Mesenchymal stem cell (in vitro differentiated cells and primary cell): ENCODE measurements around the gene UPK3A.

Experiments used
- DNase-seq: peaks from one replicate; pipeline ENCODE4 v3.0.0-alpha.2; 2013
- H2AFZ ChIP-seq: one replicate; pipeline ENCODE4 v1.6.1; 2013; ENCODE audit warnings: low read depth, mild to moderate bottlenecking, control low read depth, inconsistent platforms, low read length, moderate library complexity
- H2AK5ac ChIP-seq: 2 replicates; pipeline ENCODE4 v1.6.1; 2013; ENCODE audit warnings: low read length, moderate library complexity, mild to moderate bottlenecking, inconsistent platforms; ENCODE audit not compliant: severe bottlenecking
- H2BK120ac ChIP-seq: one replicate; pipeline ENCODE4 v1.6.1; 2013; ENCODE audit warnings: low read depth, mild to moderate bottlenecking, inconsistent platforms, low read length, moderate library complexity
- H2BK12ac ChIP-seq, 2 experiments: one replicate each; pipeline ENCODE4 v1.6.1; 2013; ENCODE audit warnings: inconsistent platforms in 2 of 2, low read length in 2 of 2, mild to moderate bottlenecking in 2 of 2, moderate library complexity in 2 of 2, control low read depth in 1 of 2
- H2BK15ac ChIP-seq: one replicate; pipeline ENCODE4 v1.6.1; 2013; ENCODE audit warnings: mild to moderate bottlenecking, low read depth, inconsistent platforms; ENCODE audit not compliant: poor library complexity, severe bottlenecking
- H2BK5ac ChIP-seq: 2 replicates; pipeline ENCODE4 v1.6.1; 2013; ENCODE audit warnings: low read depth, mild to moderate bottlenecking, low read length, control low read depth, inconsistent platforms; ENCODE audit not compliant: poor library complexity, severe bottlenecking
- H3K14ac ChIP-seq, 2 experiments: one replicate each; pipeline ENCODE4 v1.6.1; 2013; ENCODE audit warnings: inconsistent platforms in 2 of 2, low read length in 2 of 2, control low read depth in 1 of 2, mild to moderate bottlenecking in 1 of 2, moderate library complexity in 1 of 2
- H3K18ac ChIP-seq, 2 experiments: one replicate each; pipeline ENCODE4 v1.6.1; 2013; ENCODE audit warnings: inconsistent platforms in 2 of 2, low read length in 2 of 2, control low read depth in 1 of 2, low read depth in 1 of 2, mild to moderate bottlenecking in 1 of 2
- H3K23ac ChIP-seq, 2 experiments: one replicate each; pipeline ENCODE4 v1.6.1; 2013; ENCODE audit warnings: inconsistent platforms in 2 of 2, low read length in 2 of 2, mild to moderate bottlenecking in 2 of 2, moderate library complexity in 2 of 2, control low read depth in 1 of 2
- H3K27ac ChIP-seq: 2 replicates; pipeline ENCODE4 v1.5.1; 2013; ENCODE audit warnings: mild to moderate bottlenecking, moderate library complexity, low read length, control low read depth, inconsistent platforms; ENCODE audit not compliant: poor library complexity, severe bottlenecking
- H3K27me3 ChIP-seq, 2 experiments: 2 replicates each; pipeline versions ENCODE4 v1.6.1 to v1.7.0; 2013; ENCODE audit warnings: low read length in 2 of 2, mild to moderate bottlenecking in 2 of 2, moderate library complexity in 2 of 2, control low read depth in 1 of 2, inconsistent platforms in 1 of 2; ENCODE audit not compliant: control insufficient read depth in 1 of 2, insufficient read depth in 1 of 2
- H3K36me3 ChIP-seq, 2 experiments: 2 replicates each; pipeline versions ENCODE4 v1.6.1 to v1.7.0; 2013; ENCODE audit warnings: low read length in 2 of 2, control low read depth in 1 of 2, inconsistent platforms in 1 of 2, low read depth in 1 of 2, mild to moderate bottlenecking in 1 of 2; ENCODE audit not compliant: insufficient read depth in 2 of 2, control insufficient read depth in 1 of 2
- H3K4ac ChIP-seq, 2 experiments: one replicate each; pipeline ENCODE4 v1.6.1; 2013; ENCODE audit warnings: inconsistent platforms in 2 of 2, low read length in 2 of 2, mild to moderate bottlenecking in 2 of 2, moderate library complexity in 2 of 2, control low read depth in 1 of 2, low read depth in 1 of 2
- H3K4me1 ChIP-seq: 2 replicates; pipeline ENCODE4 v1.6.1; 2013; ENCODE audit warnings: low read depth, low read length, control low read depth; ENCODE audit not compliant: control insufficient read depth, insufficient read depth
- H3K4me2 ChIP-seq: 2 replicates; pipeline ENCODE4 v1.6.1; 2013; ENCODE audit warnings: low read length, mild to moderate bottlenecking, inconsistent platforms; ENCODE audit not compliant: poor library complexity, severe bottlenecking
- H3K4me3 ChIP-seq, 2 experiments: 2 replicates each; pipeline versions ENCODE4 v1.5.1 to v1.7.0; 2013; ENCODE audit warnings: low read length in 2 of 2, mild to moderate bottlenecking in 2 of 2, control low read depth in 1 of 2, low read depth in 1 of 2; ENCODE audit not compliant: insufficient read depth in 1 of 2
- H3K79me1 ChIP-seq: replicated peaks from 2 replicates; pipeline ENCODE4 v1.6.1; 2013; ENCODE audit warnings: mild to moderate bottlenecking, control low read depth, low read length, inconsistent platforms; ENCODE audit not compliant: poor library complexity, severe bottlenecking
- H3K9ac ChIP-seq: 2 replicates; pipeline ENCODE4 v1.7.0; 2013; ENCODE audit warnings: mild to moderate bottlenecking, low read length, moderate library complexity
- H3K9me3 ChIP-seq: 2 replicates; pipeline ENCODE4 v1.7.0; 2013; ENCODE audit warnings: mild to moderate bottlenecking, low read length; ENCODE audit not compliant: control insufficient read depth
- H4K8ac ChIP-seq: one replicate; pipeline ENCODE4 v1.6.1; 2013; ENCODE audit warnings: inconsistent platforms, mild to moderate bottlenecking, low read length, moderate library complexity
- H4K91ac ChIP-seq: one replicate; pipeline ENCODE4 v1.6.1; 2013; ENCODE audit warnings: mild to moderate bottlenecking, low read length, inconsistent platforms
- WGBS: methylation state at CpG from one replicate; pipeline ENCODE4 v1.1.7; 2013; ENCODE audit warnings: mixed read lengths; 5-methylcytosine and 5-hydroxymethylcytosine counted together

The UPK3A gene

GRCh38 chr22:45321827-45322226 lies 37.1 kb downstream of the UPK3A start:
- no peak overlapping the region for H2BK15ac ChIP-seq
- peaks cover 36% of the 10 kb centered on the region for H3K79me1 ChIP-seq
- no peak overlapping the region for H3K23ac ChIP-seq
- no peak overlapping the region for H3K9ac ChIP-seq
- no peak overlapping the region for H3K4ac ChIP-seq
- no peak overlapping the region for H3K18ac ChIP-seq
- H2AFZ ChIP-seq, result no peak overlapping the region
- H4K91ac ChIP-seq, result no peak overlapping the region
- H3K14ac ChIP-seq, result no peak overlapping the region
- WGBS, result 89% methylated on average over 11 of the region's 12 CpGs
- no peak overlapping the region for H3K4me2 ChIP-seq
- no peak for DNase-seq
- no peak overlapping the region for H2BK5ac ChIP-seq
- no peak overlapping the region for H4K8ac ChIP-seq
- H2AK5ac ChIP-seq, result no peak overlapping the region
- H3K36me3 ChIP-seq, result peaks cover 27 to 33% of the 10 kb centered on the region in 2 experiments
- no peaks in the 10 kb centered on the region for H3K9me3 ChIP-seq
- H3K4me1 ChIP-seq, result peaks cover 11% of the 10 kb centered on the region
- no peak overlapping the region for H3K4me3 ChIP-seq
- no peak overlapping the region for H3K27ac ChIP-seq
- H2BK12ac ChIP-seq, result no peak overlapping the region
- H3K27me3 ChIP-seq, result no peaks in the 10 kb centered on the region
- no peak overlapping the region for H2BK120ac ChIP-seq

GRCh38 chr22:45322873-45323525 lies 38.2 kb downstream of the UPK3A start:
- Histone ChIP-seq H3K27me3 (no peaks in the 10 kb centered on the region), H3K18ac (no peak overlapping the region), H3K23ac (no peak overlapping the region), H4K91ac (no peak overlapping the region), H2BK5ac (no peak overlapping the region), H3K4me2 (no peak overlapping the region), H3K27ac (no peak overlapping the region), H3K9ac (no peak overlapping the region), H3K4me3 (no peak overlapping the region), H3K36me3 (peaks cover 36 to 41% of the 10 kb centered on the region in 2 experiments), H2BK12ac (no peak overlapping the region), H3K9me3 (no peaks in the 10 kb centered on the region), H2AK5ac (no peak overlapping the region), H2BK15ac (no peak overlapping the region), H3K79me1 (peaks cover 31% of the 10 kb centered on the region), H2BK120ac (no peak overlapping the region), H2AFZ (no peak overlapping the region), H4K8ac (no peak overlapping the region), H3K4ac (no peak overlapping the region), H3K14ac (no peak overlapping the region), H3K4me1 (peaks cover 7% of the 10 kb centered on the region)
- WGBS, result 96% methylated on average over 22 of the region's 24 CpGs
- DNase-seq, result no peak

GRCh38 chr22:45323695-45324094 lies 38.9 kb downstream of the UPK3A start:
- Histone ChIP-seq H2BK12ac (no peak overlapping the region), H3K79me1 (peaks cover 31% of the 10 kb centered on the region), H2BK120ac (no peak overlapping the region), H3K4me3 (no peak overlapping the region), H3K4me1 (peaks cover 6% of the 10 kb centered on the region), H3K4ac (no peak overlapping the region), H3K36me3 (peaks cover 41 to 45% of the 10 kb centered on the region in 2 experiments), H3K27me3 (no peaks in the 10 kb centered on the region), H2BK15ac (no peak overlapping the region), H2BK5ac (no peak overlapping the region), H3K14ac (no peak overlapping the region), H3K4me2 (no peak overlapping the region), H3K18ac (no peak overlapping the region), H4K91ac (no peak overlapping the region), H3K9me3 (no peaks in the 10 kb centered on the region), H3K27ac (no peak overlapping the region), H3K9ac (no peak overlapping the region), H4K8ac (no peak overlapping the region), H3K23ac (no peak overlapping the region), H2AK5ac (no peak overlapping the region), H2AFZ (no peak overlapping the region)
- WGBS, result 92% methylated on average over 7 of the region's 7 CpGs
- no peak for DNase-seq

- no peaks in the 10 kb centered on the region for H3K9me3 ChIP-seq
- no peak overlapping the region for H3K9ac ChIP-seq
- H3K4me1 ChIP-seq, result peaks cover 6% of the 10 kb centered on the region
- H2BK5ac ChIP-seq, result no peak overlapping the region
- no peak overlapping the region for H3K14ac ChIP-seq
- no peak overlapping the region for H3K4me2 ChIP-seq
- H2BK15ac ChIP-seq, result no peak overlapping the region
- no peak overlapping the region for H2AK5ac ChIP-seq
- H2BK120ac ChIP-seq, result no peak overlapping the region
- H2AFZ ChIP-seq, result no peak overlapping the region
- peaks cover 31% of the 10 kb centered on the region for H3K79me1 ChIP-seq
- no peak overlapping the region for H4K8ac ChIP-seq
- no peak overlapping the region for H3K4me3 ChIP-seq
- H3K18ac ChIP-seq, result no peak overlapping the region
- DNase-seq, result no peak
- no peak overlapping the region for H4K91ac ChIP-seq
- H3K27me3 ChIP-seq, result no peaks in the 10 kb centered on the region
- H3K27ac ChIP-seq, result no peak overlapping the region
- H3K36me3 ChIP-seq, result peaks cover 41 to 50% of the 10 kb centered on the region in 2 experiments
- no peak overlapping the region for H3K23ac ChIP-seq
- 98% methylated on average over 12 of the region's 12 CpGs for WGBS
- no peak overlapping the region for H2BK12ac ChIP-seq
- no peak overlapping the region for H3K4ac ChIP-seq
Observed at GRCh38 chr22:45324311-45324711, 39.6 kb downstream of the UPK3A start.
